K562 (cell line): ENCODE results near the gene TIMM22. TPM values are rescaled to one million over a fixed set of nuclear protein-coding genes. Genes with fewer than 3 reads are reported as not detected.
A peak's percentile ranks its signal among the peaks of the same experiment; 100 is the strongest.

Experiments used
- ATF1 ChIP-seq, 2 experiments: fragments of 450-650 bp in 1 of 2; IDR thresholded peaks; 2 replicates each; pipeline ENCODE4 v1.6.1; 2016; ENCODE audit warnings: missing compliant biosample characterization in 1 of 2, missing genetic modification characterization in 1 of 2
- CBX5 ChIP-seq: IDR thresholded peaks from 2 replicates; pipeline ENCODE4 v1.6.1; 2014; ENCODE audit warnings: low read depth, borderline replicate concordance
- E2F6 ChIP-seq, 2 experiments: IDR thresholded peaks; 2 replicates each; pipeline ENCODE4 v1.6.1; 2011; ENCODE audit warnings: borderline replicate concordance in 1 of 2, control low read depth in 1 of 2, low read depth in 1 of 2, low read length in 1 of 2, mild to moderate bottlenecking in 1 of 2, mixed read lengths in 1 of 2, moderate library complexity in 1 of 2; ENCODE audit not compliant: insufficient read depth in 1 of 2, insufficient read length in 1 of 2, poor library complexity in 1 of 2, severe bottlenecking in 1 of 2; ENCODE audit errors: extremely low read depth in 1 of 2
- KDM2B ChIP-seq: fragments of 250-450 bp; sonication (Bioruptor Pico); IDR thresholded peaks from 2 replicates; pipeline ENCODE4 v1.8.0; 2021; ENCODE audit warnings: mild to moderate bottlenecking, moderate library complexity
- LARP7 ChIP-seq: fragments of 450-650 bp; IDR thresholded peaks from 2 replicates; pipeline ENCODE4 v1.6.1; 2016
- POLR2G ChIP-seq: fragments of 200-400 bp; formaldehyde crosslinking; IDR thresholded peaks from 2 replicates; pipeline ENCODE4 v1.6.1; 2017; ENCODE audit warnings: low read depth, mild to moderate bottlenecking, antibody characterized with exemption, low read length, moderate library complexity
- RBFOX2 ChIP-seq: fragments of 200-400 bp; formaldehyde crosslinking; IDR thresholded peaks from 2 replicates; pipeline ENCODE4 v1.6.1; 2017; ENCODE audit warnings: low read depth, mild to moderate bottlenecking, low read length, moderate library complexity
- VEZF1 ChIP-seq: fragments of 200-800 bp; sonication (Bioruptor generic); IDR thresholded peaks from 2 replicates; pipeline ENCODE4 v1.6.1; 2017; ENCODE audit warnings: missing genetic modification characterization, missing compliant biosample characterization
- ZBTB40 ChIP-seq, 2 experiments: fragments of 450-650 bp in 1 of 2; sonication (generic) in 1 of 2; formaldehyde crosslinking in 1 of 2; IDR thresholded peaks; 2 replicates each; pipeline versions ENCODE4 v1.7.1 to v1.9.0; 2016 to 2022; ENCODE audit warnings: inconsistent platforms in 1 of 2, mild to moderate bottlenecking in 1 of 2, missing genetic modification reagents in 1 of 2
- ZBTB7A ChIP-seq: IDR thresholded peaks from 2 replicates; pipeline ENCODE4 v1.6.1; 2011; ENCODE audit warnings: low read depth, mild to moderate bottlenecking, low read length, moderate library complexity, borderline replicate concordance; ENCODE audit not compliant: control insufficient read depth
- polyA plus RNA-seq, 8 experiments: library from polyadenylated mRNA; depleted of rRNA in 4 of 8; stranded (reverse) in 5 of 8; unstranded in 3 of 8; fragments of >200 nt; fragmentation: Nextera tagmentation in 2 of 8; fragmentation: Illumina TruSeq in 1 of 8; extraction: Ambion mirVana in 2 of 8; extraction: Trizol in 1 of 8; gene quantifications; 2 replicates each; pipeline versions ENCODE4 v1.2.1 to v1.2.3, GENCODE V29; 2011 to 2014; ENCODE audit warnings: inconsistent platforms in 1 of 8, missing spikeins in 1 of 8
- total RNA-seq, 7 experiments: library from RNA; depleted of rRNA in 6 of 7; stranded (reverse); fragments of >200 nt in 6 of 7; fragmentation: Illumina TruSeq in 2 of 7; extraction: Trizol in 2 of 7; gene quantifications; 2 replicates each; pipeline versions ENCODE4 v1.2.1 to v1.2.3, GENCODE V29; 2011 to 2021; ENCODE audit warnings: low replicate concordance in 1 of 7

The TIMM22 gene
- total and polyA plus RNA-seq, 9 of the 15 experiments (the other 6 are each of a cell fraction or from before 2014, with no cell fraction given), result 5.9 to 14.1 (median 10.3) TPM

DNA sequence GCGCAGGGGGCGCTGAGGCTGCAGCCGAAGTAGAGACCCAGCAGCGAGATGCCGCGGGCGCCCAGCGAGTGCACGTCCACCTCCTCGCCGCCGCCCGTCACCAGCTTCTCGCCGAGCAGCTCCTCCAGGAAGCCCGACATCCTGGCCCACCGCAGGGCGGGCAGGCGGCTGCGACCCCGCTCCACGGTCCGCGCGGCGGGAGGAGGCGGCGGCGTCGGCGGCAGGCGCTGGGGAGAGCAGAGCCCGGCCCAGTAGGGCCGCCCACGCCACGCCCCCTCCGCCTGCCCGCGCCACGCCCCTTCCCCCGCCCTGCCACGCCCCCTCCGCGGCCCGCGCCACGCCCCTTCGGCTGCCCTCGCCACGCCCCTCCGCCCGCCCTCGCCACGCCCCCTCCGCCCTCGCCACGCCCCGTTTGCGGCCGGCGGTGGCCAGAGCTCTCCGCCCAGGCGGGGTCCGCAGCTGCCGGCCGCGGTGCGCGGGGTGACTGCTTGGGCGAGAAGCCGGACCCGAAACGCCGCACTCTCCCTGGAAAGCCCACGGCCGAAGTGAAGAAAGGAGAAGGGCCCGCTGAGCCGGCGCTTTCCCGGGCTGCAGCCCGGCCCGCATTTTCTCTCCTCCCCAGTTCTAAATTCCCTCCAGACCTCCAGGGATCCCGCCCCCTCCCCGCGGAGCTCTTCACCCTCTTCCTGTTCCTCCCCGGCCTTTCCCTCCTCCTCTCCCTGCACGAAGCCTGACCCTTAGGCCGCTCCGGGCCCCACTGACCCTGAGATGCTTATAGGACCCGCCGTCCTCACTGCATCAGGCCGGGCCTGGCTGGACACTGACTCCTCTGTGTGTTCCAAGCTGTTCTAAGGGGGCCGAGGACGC, 17.2 kb upstream of the TIMM22 start, which contains the start of gene NXN (continued):
- TF ChIP-seq ZBTB40 (IDR thresholded peaks at IDR 0.05), result no peak
- no peak for TF ChIP-seq ZBTB40 (CRISPR knock-in tag; IDR thresholded peaks at IDR 0.05)
- TF ChIP-seq E2F6 (IDR thresholded peaks at IDR 0.05; ENCODE audit: borderline replicate concordance in 1 of 2, extremely low read depth in 1 of 2, insufficient read depth in 1 of 2, insufficient read length in 1 of 2, low read depth in 1 of 2, low read length in 1 of 2, poor library complexity in 1 of 2, severe bottlenecking in 1 of 2), result peak in 1 of 2 experiments; percentile 70
- TF ChIP-seq ATF1 (CRISPR knock-in tag; IDR thresholded peaks at IDR 0.05), result no peak
- TF ChIP-seq ATF1 (tag; IDR thresholded peaks at IDR 0.05), result no peak
- 0 out of 2 replicates have a peak, but pooled peaks have one; percentile 36 for TF ChIP-seq POLR2G
- no peak for TF ChIP-seq LARP7
- peak; percentile 43; the same call in 1 of the 2 replicates for TF ChIP-seq ZBTB7A
- TF ChIP-seq RBFOX2, result 0 out of 2 replicates have a peak, but pooled peaks have one; percentile 28
- TF ChIP-seq KDM2B, result 0 out of 2 replicates have a peak, but pooled peaks have one; percentile 50
- no peak for TF ChIP-seq CBX5
- peak; percentile 43; the same call in 1 of the 2 replicates for TF ChIP-seq VEZF1
